ENCODE data around the gene IL2.

Gene IL2

GRCh38 chr4:122475233-122475632 is 18.7 kb upstream of the IL2 start:
- no peak for DNase-seq

GRCh38 chr4:122469457-122469856 is 12.9 kb upstream of the IL2 start:
- H3K27ac ChIP-seq = no peak overlapping the region
- DNase-seq = no peak

More at GRCh38 chr4:122475233-122475632, 18.7 kb upstream of the IL2 start:
- Histone ChIP-seq H3K9me3 (ENCODE audit: severe bottlenecking) (no peaks in the 10 kb centered on the region), H3K27me3 (ENCODE audit: insufficient read depth, low read depth, severe bottlenecking) (no peaks in the 10 kb centered on the region), H3K36me3 (no peaks in the 10 kb centered on the region), H3K27ac (no peak overlapping the region), H3K4me3 (ENCODE audit: low read depth, low read length) (no peak overlapping the region)
- TF ChIP-seq, protein P1, sequence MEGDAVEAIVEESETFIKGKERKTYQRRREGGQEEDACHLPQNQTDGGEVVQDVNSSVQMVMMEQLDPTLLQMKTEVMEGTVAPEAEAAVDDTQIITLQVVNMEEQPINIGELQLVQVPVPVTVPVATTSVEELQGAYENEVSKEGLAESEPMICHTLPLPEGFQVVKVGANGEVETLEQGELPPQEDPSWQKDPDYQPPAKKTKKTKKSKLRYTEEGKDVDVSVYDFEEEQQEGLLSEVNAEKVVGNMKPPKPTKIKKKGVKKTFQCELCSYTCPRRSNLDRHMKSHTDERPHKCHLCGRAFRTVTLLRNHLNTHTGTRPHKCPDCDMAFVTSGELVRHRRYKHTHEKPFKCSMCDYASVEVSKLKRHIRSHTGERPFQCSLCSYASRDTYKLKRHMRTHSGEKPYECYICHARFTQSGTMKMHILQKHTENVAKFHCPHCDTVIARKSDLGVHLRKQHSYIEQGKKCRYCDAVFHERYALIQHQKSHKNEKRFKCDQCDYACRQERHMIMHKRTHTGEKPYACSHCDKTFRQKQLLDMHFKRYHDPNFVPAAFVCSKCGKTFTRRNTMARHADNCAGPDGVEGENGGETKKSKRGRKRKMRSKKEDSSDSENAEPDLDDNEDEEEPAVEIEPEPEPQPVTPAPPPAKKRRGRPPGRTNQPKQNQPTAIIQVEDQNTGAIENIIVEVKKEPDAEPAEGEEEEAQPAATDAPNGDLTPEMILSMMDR (IDR thresholded peaks at IDR 0.05; ENCODE audit: low read depth, low read length) = no peak

GRCh38 chr4:122458625-122459024 is 2.1 kb upstream of the IL2 start:
- no peaks in the 10 kb centered on the region for H3K36me3 ChIP-seq
- no peak overlapping the region for H3K4me3 ChIP-seq (ENCODE audit: low read depth, low read length)
- no peak for DNase-seq
- no peaks in the 10 kb centered on the region for H3K9me3 ChIP-seq (ENCODE audit: severe bottlenecking)
- no peaks in the 10 kb centered on the region for H3K27me3 ChIP-seq (ENCODE audit: insufficient read depth, low read depth, severe bottlenecking)
- TF ChIP-seq, protein P1 (IDR thresholded peaks at IDR 0.05; ENCODE audit: low read depth, low read length) = no peak
- H3K27ac ChIP-seq = no peak overlapping the region

More at GRCh38 chr4:122469457-122469856, 12.9 kb upstream of the IL2 start:
- TF ChIP-seq, protein P1 (IDR thresholded peaks at IDR 0.05; ENCODE audit: low read depth, low read length) = no peak
- H3K36me3 ChIP-seq = no peaks in the 10 kb centered on the region
- H3K4me3 ChIP-seq (ENCODE audit: low read depth, low read length) = no peak overlapping the region
- H3K9me3 ChIP-seq (ENCODE audit: severe bottlenecking) = peaks cover 6% of the 10 kb centered on the region
- no peaks in the 10 kb centered on the region for H3K27me3 ChIP-seq (ENCODE audit: insufficient read depth, low read depth, severe bottlenecking)

DNA sequence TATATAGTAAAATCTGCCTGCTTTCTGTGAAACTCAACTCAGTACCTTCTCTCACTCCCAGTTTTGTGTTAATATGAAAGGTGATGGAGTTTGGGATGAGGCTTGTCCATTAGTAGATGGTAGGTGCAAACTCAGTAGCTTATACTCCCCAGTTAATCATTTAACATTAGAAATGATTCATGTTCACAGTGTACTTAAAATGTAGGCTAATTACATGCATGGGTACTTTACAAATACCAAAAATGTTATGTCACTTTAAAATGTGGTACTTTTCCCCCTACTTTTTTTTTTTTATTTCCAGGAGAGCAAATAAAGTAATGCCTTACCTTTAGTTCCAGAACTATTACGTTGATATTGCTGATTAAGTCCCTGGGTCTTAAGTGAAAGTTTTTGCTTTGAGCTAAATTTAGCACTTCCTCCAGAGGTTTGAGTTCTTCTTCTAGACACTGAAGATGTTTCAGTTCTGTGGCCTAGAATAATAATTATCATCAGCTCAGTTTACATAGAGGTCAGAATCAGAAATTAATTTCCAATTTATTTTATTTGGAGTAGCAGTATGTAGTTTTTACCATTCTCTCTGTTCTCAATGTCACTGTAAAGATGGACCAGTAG is 3.0 kb downstream of the IL2 start:
- no peak overlapping the region for H3K4me3 ChIP-seq (ENCODE audit: low read depth, low read length)
- DNase-seq = no peak
- H3K9me3 ChIP-seq (ENCODE audit: severe bottlenecking) = no peaks in the 10 kb centered on the region
- no peaks in the 10 kb centered on the region for H3K27me3 ChIP-seq (ENCODE audit: insufficient read depth, low read depth, severe bottlenecking)
- no peak overlapping the region for H3K27ac ChIP-seq
- TF ChIP-seq, protein P1 (IDR thresholded peaks at IDR 0.05; ENCODE audit: low read depth, low read length) = no peak
- no peaks in the 10 kb centered on the region for H3K36me3 ChIP-seq

DNA sequence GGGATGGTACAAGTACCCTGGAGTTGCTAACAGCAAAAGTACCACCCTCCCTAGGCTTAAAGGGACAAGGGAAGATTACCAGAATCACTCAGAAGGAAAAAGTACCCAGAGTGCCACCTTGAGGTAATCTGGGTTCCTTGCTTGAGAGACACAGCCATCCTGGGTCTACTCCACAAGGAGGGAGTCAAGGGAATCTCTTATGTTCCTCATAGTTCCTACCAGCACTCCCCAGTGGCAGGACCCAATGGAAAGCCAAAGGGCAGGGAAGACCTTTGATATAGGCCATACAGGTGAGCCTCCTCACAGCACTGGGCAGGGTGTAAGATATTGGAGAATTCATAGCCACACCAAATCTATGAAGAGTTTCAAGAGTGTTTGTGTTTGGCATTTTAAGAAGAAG is 5.7 kb downstream of the IL2 start:
- peak; percentile 66 for DNase-seq

More for the DNA sequence above, 5.7 kb downstream of the IL2 start:
- H3K4me3 ChIP-seq (ENCODE audit: low read depth, low read length) = no peak overlapping the region
- H3K36me3 ChIP-seq = no peaks in the 10 kb centered on the region
- TF ChIP-seq, protein P1 (IDR thresholded peaks at IDR 0.05; ENCODE audit: low read depth, low read length) = peak; percentile 78
- H3K27ac ChIP-seq = no peak overlapping the region
- H3K9me3 ChIP-seq (ENCODE audit: severe bottlenecking) = no peaks in the 10 kb centered on the region
- no peaks in the 10 kb centered on the region for H3K27me3 ChIP-seq (ENCODE audit: insufficient read depth, low read depth, severe bottlenecking)
